ENCODE results near the gene IL37.
A peak's percentile ranks its signal among the peaks of the same experiment; 100 is the strongest.

The IL37 gene

DNA sequence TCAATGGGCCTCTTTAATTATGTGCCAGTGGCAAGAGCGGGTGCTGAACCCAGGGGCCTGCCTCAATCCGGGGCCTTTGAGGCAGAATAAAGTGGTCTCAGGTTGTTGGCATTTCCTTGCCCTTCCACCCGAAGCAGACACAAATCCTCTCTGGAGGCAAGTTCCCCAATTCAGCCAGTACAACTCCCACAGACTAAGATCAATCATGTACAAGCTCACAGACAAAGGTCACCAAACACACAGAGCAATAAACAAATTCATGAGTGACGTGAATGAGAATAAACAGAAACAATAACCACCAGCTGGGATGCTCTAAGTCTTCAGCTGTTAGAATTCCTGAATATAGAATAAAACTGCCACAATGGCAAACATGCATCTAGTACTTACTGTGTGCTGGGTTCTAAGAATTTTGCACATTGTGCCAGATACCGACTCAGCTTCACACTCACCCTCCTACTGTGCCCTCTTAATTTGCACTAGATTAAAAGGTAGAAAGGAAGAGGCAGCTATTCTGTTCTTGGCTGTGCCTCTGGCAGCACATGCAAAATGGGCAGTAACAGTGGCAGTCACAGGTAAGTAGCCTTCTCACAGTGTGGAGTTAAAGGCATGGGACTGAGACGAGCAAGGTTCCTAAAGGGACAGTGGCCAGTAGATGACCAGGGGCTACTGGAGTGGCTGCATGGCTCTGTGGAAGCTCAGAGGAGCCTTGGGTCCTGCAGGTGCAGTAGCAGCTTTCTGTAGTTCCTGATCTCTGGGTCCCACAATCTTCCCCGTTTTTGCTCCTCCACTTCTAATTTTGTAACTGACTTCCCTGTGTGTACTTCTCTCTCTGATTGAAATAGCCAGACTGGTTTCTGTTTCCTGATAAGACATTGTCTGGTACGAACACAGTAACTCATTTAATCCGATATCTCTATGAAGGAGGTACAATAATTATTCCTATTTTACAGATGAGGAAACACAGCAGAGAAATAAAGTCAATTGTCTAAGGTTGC lies 39.8 kb upstream of the IL37 start:
- DNase-seq (ENCODE audit: low read depth, low spot score) = no peak
- H3K4me3 ChIP-seq (ENCODE audit: low read depth, low read length) = no peak overlapping the region
- in situ Hi-C loops (cut with HindIII; ENCODE audit: low sequenced_read_pairs) = no loop called here
- no peak for TF ChIP-seq CTCF (IDR thresholded peaks at IDR 0.05; ENCODE audit: low read depth, low read length)

GRCh38 chr2:112876257-112876970 lies 34.6 kb upstream of the IL37 start:
- DNase-seq (ENCODE audit: low read depth, low spot score) = no peak
- H3K4me3 ChIP-seq (ENCODE audit: low read depth, low read length) = no peak overlapping the region
- in situ Hi-C loops (cut with HindIII; ENCODE audit: low sequenced_read_pairs) = no loop called here
- TF ChIP-seq CTCF (IDR thresholded peaks at IDR 0.05; ENCODE audit: low read depth, low read length) = no peak

DNA sequence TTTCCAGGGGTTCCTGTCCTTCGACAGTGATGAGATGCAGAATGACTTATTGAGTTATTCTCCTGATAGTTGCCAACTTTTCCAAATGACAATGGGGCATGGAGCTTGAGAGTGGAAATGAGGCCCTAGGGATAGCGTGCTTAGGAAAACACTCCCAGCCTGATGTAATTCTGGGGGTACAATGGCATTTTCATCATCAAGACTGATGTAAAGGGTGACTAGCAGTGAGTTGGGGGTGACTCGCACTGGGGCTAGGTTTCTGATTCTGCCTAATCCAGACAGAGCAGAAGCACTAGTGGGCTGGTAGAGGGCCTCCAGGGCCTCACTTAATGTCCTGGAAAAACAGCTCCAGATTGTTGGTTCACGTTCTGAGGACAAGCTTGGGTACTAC lies 34.0 kb upstream of the IL37 start:
- in situ Hi-C loops (cut with HindIII; ENCODE audit: low sequenced_read_pairs) = no loop called here
- DNase-seq (ENCODE audit: low read depth, low spot score) = no peak
- no peak overlapping the region for H3K4me3 ChIP-seq (ENCODE audit: low read depth, low read length)
- TF ChIP-seq CTCF (IDR thresholded peaks at IDR 0.05; ENCODE audit: low read depth, low read length) = no peak

DNA sequence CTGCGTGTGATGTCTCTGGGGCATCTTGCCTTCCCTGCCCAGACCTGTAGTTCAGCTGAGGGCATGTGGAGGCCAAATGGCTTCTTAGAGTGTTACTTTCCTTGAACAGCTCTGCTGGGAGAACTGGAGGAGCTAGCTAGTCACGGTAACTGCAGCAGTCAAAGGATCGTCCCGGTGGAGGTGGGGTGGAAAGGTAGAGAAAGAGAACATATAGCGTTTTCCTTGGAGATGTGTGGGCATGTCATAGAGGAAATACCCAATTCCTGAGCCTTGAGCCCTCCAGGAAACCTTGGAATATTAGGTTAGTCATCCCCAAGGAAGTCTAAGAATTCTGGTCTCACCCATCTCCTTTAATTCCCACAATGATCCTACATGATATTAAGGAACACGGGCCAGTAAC lies 33.5 kb upstream of the IL37 start:
- H3K4me3 ChIP-seq (ENCODE audit: low read depth, low read length) = no peak overlapping the region
- peak; percentile 9 for DNase-seq (ENCODE audit: low read depth, low spot score)
- in situ Hi-C loops (cut with HindIII; ENCODE audit: low sequenced_read_pairs) = no loop called here
- no peak for TF ChIP-seq CTCF (IDR thresholded peaks at IDR 0.05; ENCODE audit: low read depth, low read length)

GRCh38 chr2:112879491-112880041 lies 31.4 kb upstream of the IL37 start:
- H3K4me3 ChIP-seq (ENCODE audit: low read depth, low read length) = no peak overlapping the region
- in situ Hi-C loops (cut with HindIII; ENCODE audit: low sequenced_read_pairs) = no loop called here
- DNase-seq (ENCODE audit: low read depth, low spot score) = no peak
- no peak for TF ChIP-seq CTCF (IDR thresholded peaks at IDR 0.05; ENCODE audit: low read depth, low read length)

DNA sequence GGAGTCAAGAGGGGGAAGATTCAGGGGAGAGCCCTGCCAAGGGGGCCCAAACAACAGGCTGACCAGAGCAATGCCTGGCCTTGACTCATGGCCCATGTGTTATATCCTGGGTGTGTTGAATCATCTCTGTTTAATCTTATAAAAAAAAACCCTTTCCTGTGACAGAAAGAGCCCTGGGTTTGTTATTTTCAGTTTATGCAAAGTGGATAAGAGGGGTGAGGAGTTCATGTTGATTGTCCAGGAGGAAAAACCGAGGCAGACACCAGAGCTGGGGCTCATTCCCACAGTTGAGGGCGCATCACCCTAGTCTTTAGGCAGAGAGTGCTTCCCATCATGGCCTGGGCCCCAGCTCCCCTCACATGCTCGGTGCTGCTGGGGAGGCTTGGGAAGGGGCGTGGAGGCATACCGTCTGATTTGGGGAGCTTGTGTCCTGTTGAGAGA lies 30.9 kb upstream of the IL37 start:
- peak; percentile 52 for DNase-seq (ENCODE audit: low read depth, low spot score)
- TF ChIP-seq CTCF (IDR thresholded peaks at IDR 0.05; ENCODE audit: low read depth, low read length) = no peak
- H3K4me3 ChIP-seq (ENCODE audit: low read depth, low read length) = no peak overlapping the region
- in situ Hi-C loops (cut with HindIII; ENCODE audit: low sequenced_read_pairs) = no loop called here

Data from astrocyte of the spinal cord (primary cell).